ENCODE results near the gene GUCA2B. TPM values are rescaled to one million over a fixed set of nuclear protein-coding genes. Genes with fewer than 3 reads are reported as not detected.

Gene GUCA2B
- polyA plus RNA-seq, 10 donors = not detected

DNA sequence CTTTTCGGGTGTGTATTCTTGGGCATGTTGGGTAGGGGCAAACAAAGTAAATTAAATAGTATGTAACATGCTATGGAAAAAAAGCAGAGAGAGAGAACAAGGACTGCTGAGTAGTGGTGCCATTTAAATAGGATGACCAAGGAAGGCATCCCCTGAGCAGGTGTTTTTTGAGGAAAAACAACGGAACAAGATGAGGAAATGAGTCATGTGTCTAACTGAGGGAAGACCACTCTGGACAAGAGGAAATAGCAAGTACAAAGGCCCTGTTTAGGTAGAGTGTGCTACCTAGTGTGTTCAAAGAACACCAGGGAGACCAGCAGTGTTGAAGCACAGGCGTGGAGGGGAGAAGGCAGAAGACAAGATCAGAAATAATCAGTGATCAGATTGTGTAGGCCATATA, 31.4 kb downstream of the GUCA2B start:
- no peak for DNase-seq

DNA sequence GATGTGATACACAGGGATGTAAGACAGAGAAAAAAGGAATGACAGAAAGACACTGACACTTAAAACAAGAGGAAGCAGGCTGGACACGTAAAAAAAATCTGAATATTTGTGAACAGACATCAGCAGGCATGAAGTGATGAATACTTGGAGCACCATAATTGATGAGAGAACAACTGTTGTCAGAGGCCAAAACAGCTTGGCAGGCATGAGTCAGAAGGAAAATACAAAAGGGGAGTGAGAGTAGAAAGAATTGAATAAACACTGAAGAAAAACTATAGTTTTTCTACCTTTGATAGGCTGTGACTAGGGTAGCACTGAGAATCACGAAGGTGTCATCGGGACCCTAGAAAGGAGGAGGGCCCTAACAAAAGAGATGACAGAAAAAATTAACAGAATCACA, 32.9 kb downstream of the GUCA2B start:
- peak in 2 of 3 donors; percentile 37 to 60 for DNase-seq

DNA sequence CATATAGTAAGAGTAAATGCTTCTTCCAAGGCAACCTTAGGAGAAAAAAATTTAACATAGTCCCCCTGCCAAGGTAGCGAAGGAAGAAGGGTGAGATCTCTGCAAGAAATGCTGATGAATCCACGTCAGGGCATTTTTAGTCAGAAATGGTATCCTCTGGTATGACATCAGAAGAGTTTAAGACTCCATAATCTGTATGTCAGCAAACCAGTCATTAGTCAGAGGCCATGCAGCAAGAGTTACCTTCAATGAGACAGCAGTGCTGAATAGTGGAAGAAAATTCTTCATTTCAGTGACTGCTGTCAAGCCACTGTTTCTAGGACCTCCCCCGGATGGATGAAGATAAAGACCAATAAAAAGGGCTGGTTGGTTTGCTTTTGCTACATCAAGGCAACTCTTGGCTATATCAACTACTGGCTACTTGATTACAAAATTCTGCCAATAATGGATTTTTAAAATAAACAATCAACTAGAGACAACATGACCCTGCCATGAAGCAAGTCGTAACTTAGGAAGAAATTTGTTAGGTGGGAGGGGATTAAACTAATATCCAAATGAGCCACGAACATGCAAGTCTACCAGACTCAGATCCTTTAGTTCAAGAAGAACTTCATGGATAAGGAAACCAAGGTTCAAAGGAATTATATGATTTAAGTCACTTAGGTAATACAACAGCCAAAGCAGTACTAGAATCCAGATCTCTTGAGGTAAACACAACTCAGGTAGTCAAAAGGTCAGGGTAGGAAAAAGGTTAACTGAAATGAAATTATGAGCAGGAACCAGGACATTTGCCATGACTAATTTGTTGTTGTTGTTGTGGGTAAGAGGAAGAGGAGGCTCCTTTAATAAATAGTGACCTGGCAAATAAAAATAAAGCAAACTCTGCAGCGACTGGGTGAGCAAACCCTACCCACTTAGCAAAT, 37.0 kb downstream of the GUCA2B start:
- no peak for DNase-seq

DNA sequence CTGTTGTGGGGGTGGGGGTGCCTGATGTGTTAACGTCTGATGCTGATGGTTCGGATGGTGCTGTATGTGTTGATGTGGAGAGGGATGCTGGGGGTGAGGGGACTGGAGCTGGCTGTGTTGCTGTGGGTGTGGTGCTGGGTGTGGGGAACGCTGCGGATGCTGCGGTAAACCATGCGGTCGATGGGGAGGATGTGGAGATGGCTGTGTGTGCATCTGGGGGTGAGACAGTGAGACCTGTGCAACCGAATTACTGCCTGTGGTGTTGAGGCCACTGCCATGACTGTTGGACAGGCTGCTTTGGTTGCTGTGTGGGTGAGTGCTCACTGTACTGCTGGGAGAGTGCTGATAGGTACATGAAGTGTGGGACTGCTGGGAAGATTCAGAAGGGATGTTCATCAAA, 38.1 kb downstream of the GUCA2B start:
- DNase-seq = no peak

DNA sequence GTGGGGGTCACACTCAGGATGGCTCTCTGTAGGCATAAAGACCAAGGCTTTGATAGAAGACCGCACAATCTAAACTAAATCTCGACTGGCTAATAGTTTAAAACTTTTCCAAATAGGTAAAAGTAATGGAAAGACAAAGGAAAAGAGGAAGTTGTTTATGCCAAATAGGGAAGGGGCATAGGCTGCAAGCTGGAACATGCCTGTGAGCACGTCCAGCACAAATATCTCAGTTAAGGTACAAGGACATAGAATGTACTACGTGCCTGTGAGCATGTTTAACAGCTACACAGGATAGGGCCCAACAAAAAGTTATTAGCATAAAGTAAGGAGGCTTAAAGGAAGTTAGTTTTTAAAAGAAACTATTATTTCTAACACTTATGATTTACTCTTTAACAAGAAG, 38.9 kb downstream of the GUCA2B start:
- DNase-seq = no peak

DNA sequence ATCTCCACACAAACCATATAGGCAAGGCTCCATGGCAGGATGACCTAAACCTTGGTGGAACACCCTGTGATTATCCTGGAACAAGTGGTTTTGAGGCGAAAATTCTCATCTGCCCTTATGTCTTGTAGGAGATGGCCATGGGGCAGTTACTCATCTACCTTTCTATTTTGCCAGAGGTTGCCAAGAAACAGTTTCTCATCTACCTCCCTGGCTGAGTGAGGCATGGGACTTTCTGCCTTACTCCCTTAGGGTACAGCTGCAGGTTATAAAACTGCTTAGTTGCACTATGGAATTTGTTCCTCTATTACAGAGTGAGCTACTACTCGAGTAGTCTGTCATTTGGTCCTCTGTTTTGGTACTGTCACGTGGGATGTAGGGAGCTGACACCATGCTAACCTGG, 42.6 kb downstream of the GUCA2B start:
- DNase-seq = no peak

DNA sequence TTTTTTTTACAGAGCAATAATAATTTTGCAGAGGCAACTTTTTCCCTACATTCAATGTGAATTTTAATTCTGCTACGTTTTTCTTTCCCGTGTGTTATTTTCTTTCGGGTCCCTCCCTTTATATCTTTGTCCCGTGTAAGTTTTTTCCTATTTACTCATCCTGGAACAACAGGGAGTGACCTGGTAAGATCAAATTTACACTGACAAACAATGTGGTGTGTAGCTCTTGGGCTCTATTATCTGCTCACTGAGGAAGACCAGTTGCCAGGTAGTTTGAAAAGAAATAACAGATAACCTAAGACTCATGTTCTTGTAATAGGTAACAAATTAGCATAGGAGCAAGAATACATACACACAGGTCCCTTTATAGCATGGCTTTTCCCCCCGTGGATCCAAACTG, 45.0 kb downstream of the GUCA2B start:
- DNase-seq = no peak

DNA sequence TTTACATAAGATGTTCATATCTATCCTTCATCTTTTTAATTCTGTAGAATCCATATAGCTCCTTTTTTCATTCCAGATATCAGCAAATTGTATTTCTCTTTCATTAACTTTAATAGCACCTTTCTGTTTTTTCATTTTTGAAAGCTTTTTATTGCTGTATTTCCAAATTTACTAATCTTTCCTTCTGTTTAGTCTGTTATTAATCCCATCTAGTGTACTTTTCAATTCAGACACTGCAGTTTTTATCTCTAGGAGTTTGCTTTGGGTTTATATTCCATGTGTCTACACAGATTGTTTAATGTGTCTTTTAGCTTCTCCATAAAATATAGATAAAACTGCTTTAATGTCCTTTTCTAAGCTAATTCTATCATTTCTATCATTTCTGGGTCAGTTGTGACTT, 48.8 kb downstream of the GUCA2B start:
- DNase-seq = no peak

Other genes starting within 250 kb of the GUCA2B start
- gene HIVEP3, start 234.5 kb upstream of the GUCA2B start, polyA plus RNA-seq (ENCODE audit: insufficient read length in 10 of 10) = 1 to 10 TPM; 1.9 to 3.8 (median 2.7) TPM
- not detected for gene GUCA2A, start 11.3 kb downstream of the GUCA2B start, polyA plus RNA-seq (ENCODE audit: insufficient read length in 10 of 10)
- gene FOXJ3, start 181.8 kb downstream of the GUCA2B start, polyA plus RNA-seq (ENCODE audit: insufficient read length in 10 of 10) = 10 to 100 TPM; 27.1 to 45.8 (median 36.9) TPM
- 1 to 10 TPM in 7 of 10 donors, under 1 TPM in 3; 0.67 to 2.2 (median 1.4) TPM for gene RIMKLA, start 227.4 kb downstream of the GUCA2B start, polyA plus RNA-seq (ENCODE audit: insufficient read length in 10 of 10)